ENCODE measurements around the gene DNAH1. TPM values are rescaled to one million over a fixed set of nuclear protein-coding genes. Genes with fewer than 3 reads are reported as not detected.

Gene DNAH1
- total RNA-seq, 1 donor from 2014 or later: 9.9 TPM

DNA sequence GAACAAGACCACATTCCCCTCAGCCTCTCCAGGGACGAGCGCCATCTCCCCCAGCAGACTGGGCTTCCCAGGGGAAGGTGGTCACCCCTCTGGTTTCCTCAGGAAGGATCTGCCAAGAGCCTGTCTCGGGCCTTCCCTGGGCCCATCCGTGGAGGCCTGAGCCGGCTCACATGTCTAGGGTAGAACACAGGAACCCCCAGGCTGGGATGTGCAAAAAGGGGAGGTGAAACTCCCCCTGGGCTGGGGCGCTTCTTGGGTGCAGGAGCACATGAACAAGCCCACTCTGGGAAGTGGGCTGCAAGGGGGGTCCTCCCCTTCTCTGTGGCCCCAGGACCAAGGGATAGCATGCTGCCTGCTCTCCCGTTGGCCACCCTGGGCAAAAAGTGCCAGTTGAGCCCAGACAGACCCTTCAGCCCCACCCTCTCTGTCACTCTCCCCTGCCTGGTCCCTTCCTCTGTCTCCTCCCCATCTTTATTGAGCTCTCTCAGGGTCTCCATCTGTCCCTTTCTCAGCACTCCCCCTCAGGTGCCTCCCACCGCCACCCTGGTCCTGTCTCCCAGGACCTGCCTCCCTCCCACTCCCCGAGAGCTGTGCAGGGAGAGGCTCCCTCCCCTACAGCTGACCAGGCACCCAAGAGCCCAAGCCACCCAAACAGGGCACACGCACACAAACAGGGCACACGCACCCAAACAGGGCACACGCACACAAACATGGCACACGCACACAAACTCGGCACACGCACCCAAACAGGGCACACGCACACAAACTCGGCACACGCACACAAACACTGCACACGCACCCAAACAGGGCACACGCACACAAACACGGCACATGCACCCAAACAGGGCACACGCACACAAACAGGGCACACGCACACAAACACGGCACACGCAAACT lies 127.9 kb downstream of the DNAH1 start:
- no peak for DNase-seq (ENCODE audit: low spot score)

DNA sequence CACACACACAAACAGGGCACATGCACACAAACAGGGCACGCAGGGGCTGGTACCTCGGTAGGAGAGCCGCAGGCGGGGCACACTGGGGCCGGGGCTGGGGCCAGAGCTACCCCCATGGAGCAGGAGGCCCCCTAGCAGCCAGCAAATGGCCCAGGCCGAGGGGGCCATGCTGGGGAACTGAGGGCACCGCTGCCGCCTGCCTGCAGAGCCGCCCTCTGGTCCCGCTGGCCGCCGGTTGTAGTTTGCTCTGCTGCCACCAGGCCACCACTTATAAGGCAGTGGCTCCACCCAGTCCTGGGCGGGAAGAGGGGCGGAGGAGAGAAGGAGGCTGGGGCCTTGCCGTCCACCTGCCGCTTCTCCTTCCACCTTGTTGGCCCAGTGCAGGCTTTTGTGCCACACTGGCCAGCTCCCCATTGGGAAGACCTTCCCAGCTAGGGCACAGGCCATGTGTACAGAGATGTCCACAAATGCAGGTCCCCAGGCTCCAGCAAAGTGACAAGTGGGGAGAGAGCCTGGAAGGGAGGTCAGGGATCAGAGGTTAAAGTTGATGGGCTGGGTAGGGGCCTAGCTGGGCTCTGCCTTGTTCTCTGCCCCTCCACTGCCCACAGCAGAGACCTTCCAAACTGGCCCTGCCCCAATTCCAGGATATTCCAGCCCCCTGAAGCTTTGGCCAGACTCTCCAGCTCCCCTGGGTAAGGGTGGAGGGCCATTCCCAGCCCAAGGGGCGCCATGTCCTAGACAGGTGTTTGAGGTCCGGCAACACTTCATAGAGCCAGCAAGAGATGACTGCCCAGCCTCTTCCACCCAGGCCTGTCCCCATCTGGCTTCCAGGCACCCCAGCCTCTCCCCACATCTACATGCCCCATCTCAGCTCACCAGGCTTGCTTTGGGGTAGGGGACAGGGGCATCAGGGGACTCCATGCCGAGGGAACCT lies 129.0 kb downstream of the DNAH1 start, which contains the start of gene SEMA3G:
Gene SEMA3G, minus strand, starts transcription at position 244 of the 934 bp plus-strand sequence. Its CDS starts 76 bp downstream, at position 168.
- DNase-seq (ENCODE audit: low spot score): no peak

DNA sequence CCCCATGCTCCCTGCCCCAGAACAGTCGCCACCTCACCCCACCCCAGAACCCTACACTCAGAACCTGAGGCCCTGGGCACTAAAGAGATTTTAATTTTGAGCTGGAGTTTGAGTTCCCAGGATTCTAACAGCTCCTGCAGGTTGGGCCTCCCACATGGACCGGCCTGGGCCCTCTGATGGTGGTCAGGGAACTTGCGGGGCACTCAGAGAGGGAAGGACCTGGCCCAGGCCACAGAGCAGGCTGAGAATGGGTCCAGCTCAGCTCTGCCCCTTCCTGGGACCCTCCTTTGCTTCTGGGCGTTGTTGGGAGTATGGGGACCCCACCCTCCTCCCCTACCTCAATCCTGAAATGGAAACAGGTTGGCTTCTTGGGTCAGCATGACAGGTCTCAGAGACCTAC lies 129.9 kb downstream of the DNAH1 start:
- no peak for DNase-seq (ENCODE audit: low spot score)

DNA sequence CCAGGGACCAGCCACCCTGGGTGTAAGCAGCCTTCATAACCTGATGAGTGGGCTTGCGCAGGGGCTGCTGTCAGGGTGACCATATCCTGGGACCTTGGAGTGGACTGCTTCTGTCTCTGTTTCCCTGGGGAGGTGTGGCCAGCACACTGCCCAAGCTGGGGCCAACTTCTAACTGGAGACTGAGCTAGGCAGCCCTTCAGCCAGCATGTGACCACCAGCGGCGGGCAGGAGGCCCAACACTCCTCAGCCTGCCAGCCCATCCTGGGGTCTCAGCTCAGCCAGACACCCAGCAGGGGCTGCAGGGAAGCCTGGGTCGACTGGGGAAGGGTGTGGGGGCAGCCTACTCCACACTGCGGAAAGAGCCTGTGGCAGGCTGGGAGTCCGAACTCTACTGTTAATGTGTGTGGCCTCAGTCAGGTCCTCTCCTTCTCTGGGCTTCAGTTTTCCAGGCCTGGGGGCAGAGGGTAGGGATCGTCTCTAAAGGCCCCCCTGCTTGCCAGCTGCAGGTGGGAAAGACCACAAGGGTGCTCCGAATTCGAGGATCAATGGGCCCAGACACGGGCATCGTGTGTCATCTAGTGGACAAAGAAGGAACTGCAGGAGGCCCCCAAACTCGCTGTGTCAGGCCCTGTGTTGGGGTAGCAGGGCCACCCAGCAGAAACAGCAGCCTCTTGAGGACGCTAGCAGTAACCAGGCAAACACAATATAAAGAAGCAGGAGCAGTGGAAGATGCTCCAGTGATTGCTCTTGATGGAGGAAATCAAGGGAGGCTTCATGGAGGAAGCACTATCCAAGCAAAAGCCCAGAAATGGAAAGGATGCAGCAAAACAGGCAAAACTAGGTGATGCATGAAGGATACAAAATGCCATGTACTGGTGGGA lies 130.8 kb downstream of the DNAH1 start:
- DNase-seq (ENCODE audit: low spot score): no peak

DNA sequence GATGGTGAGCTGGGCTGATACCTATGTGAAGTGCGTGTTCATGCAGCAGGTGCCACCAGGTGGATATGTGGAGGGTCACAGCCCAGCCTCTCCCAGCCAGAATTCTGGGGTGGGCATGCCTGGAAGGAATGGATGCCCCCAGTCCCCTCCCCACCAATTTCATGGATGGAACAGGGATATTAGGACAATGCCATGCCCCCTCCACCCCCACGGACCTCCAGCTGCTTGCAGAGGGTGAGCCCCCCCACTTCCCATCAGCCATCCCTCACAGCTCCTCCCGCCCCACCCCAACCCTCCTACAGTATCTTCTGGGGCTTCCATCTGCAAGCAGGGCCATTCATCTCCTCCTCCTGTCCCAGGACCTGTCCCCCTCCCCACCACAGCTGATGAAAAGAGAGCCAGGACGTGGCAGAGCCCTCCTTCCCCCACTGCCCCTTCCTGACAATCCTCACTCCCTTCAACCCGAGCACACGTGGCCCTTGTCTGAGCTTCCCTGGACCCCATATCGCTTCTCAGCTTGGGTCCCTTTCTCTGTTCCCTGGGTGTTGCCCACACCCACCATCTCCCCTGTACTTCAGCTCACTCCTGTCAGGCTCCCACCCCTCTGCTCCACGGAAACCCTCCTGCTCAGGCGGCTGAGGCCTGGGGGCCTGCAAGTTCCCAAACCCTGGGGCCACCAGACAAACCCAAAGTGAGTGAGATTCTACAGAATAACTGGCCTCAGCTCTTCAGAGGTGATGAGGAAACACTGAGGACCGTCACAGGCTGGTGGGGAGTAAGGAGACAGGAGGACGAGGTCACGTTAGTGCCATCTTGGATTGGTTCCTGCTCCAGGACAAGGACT lies 131.6 kb downstream of the DNAH1 start:
- no peak for DNase-seq (ENCODE audit: low spot score)

Small RNAs within 50 kb of the gene (microRNA-seq; reads per million reads assigned to microRNA genes)
- not detected for gene MIR135A1 (ENCODE audit: borderline number of aligned reads)
- gene MIRLET7G (ENCODE audit: borderline number of aligned reads): 70,147 reads per million, percentile 99 among the genes with 10 or more reads in this experiment

Other genes with a start within 250 kb of the DNAH1 start
- gene POC1A, start 161.9 kb upstream of the DNAH1 start, total RNA-seq: 2.8 TPM
- gene ALAS1, start 118.2 kb upstream of the DNAH1 start, total RNA-seq: 134 TPM
- gene TLR9, start 90.7 kb upstream of the DNAH1 start, total RNA-seq: 0.19 TPM
- gene TWF2, start 77.2 kb upstream of the DNAH1 start, total RNA-seq: 52.4 TPM
- gene PPM1M, start 70.6 kb upstream of the DNAH1 start, total RNA-seq: 26.8 TPM
- 52.7 TPM for gene WDR82, start 37.7 kb upstream of the DNAH1 start, total RNA-seq
- 14.1 TPM for gene GLYCTK, start 28.5 kb upstream of the DNAH1 start, total RNA-seq
- 66.6 TPM for gene BAP1, start 93.7 kb downstream of the DNAH1 start, total RNA-seq
- 10.1 TPM for gene PHF7, start 94.3 kb downstream of the DNAH1 start, total RNA-seq
- gene SEMA3G, start 128.8 kb downstream of the DNAH1 start, total RNA-seq: 144 TPM
- gene TNNC1, start 137.7 kb downstream of the DNAH1 start, total RNA-seq: not detected
- gene NISCH, start 139.3 kb downstream of the DNAH1 start, total RNA-seq: 71.6 TPM
- gene STAB1, start 179.0 kb downstream of the DNAH1 start, total RNA-seq: 557 TPM
- gene NT5DC2, start 217.5 kb downstream of the DNAH1 start, total RNA-seq: 38.5 TPM
- gene UQCC5, start 220.3 kb downstream of the DNAH1 start, total RNA-seq: 23.2 TPM

Data from mesenteric fat pad (tissue), 1 donor.